Measurements from ENCODE around the gene ADARB2. TPM values are rescaled to one million over a fixed set of nuclear protein-coding genes. Genes with fewer than 3 reads are reported as not detected.
"Not testable (repeated sequence)": the region's sequence is repeated elsewhere in the genome, so short reads cannot be mapped to it uniquely, and the experiment has no call there.

Gene ADARB2
- total RNA-seq, 4 donors from 2014 or later = 1.3 to 5.4 (median 1.8) TPM

- no peak for ATAC-seq
Measured at GRCh38 chr10:1465418-1465911, 271.9 kb downstream of the ADARB2 start.

GRCh38 chr10:1464881-1465417 lies 272.4 kb downstream of the ADARB2 start:
- Histone ChIP-seq H3K9me3 (no peaks in the 10 kb centered on the region), H3K27ac (no peak overlapping the region), H3K4me3 (no peak overlapping the region), H3K27me3 (peaks cover 41% of the 10 kb centered on the region), H3K36me3 (no peaks in the 10 kb centered on the region), H3K4me1 (no peaks in the 10 kb centered on the region)
- TF ChIP-seq CTCF (IDR thresholded peaks at IDR 0.05) = no peak
- no peak for TF ChIP-seq EP300 (IDR thresholded peaks at IDR 0.05)
- TF ChIP-seq POLR2A (IDR thresholded peaks at IDR 0.05) = no peak
- no peak for TF ChIP-seq POLR2AphosphoS5 (IDR thresholded peaks at IDR 0.05)
- no peak for ATAC-seq
- WGBS, 2 donors (ENCODE audit: low coverage in 1 of 2) = 18 to 50% methylated on average over 3 to 8 of the region's 17 CpGs

More at GRCh38 chr10:1465418-1465911, 271.9 kb downstream of the ADARB2 start:
- no peak for TF ChIP-seq POLR2A (IDR thresholded peaks at IDR 0.05)
- TF ChIP-seq EP300 (IDR thresholded peaks at IDR 0.05) = no peak
- TF ChIP-seq CTCF (IDR thresholded peaks at IDR 0.05) = no peak
- no peak for TF ChIP-seq POLR2AphosphoS5 (IDR thresholded peaks at IDR 0.05)
- Histone ChIP-seq H3K27ac (no peak overlapping the region), H3K27me3 (peaks cover 42% of the 10 kb centered on the region), H3K9me3 (no peaks in the 10 kb centered on the region), H3K36me3 (no peaks in the 10 kb centered on the region), H3K4me3 (no peak overlapping the region), H3K4me1 (no peaks in the 10 kb centered on the region)
- WGBS, 2 donors (ENCODE audit: low coverage in 1 of 2) = 34 to 52% methylated on average over 3 to 9 of the region's 19 CpGs

GRCh38 chr10:1463971-1464370 lies 273.4 kb downstream of the ADARB2 start:
- H3K36me3 ChIP-seq, H3K27ac ChIP-seq, ATAC-seq, H3K4me1 ChIP-seq, H3K4me3 ChIP-seq, H3K9me3 ChIP-seq: not testable (repeated sequence)
- WGBS, 2 donors (ENCODE audit: low coverage in 1 of 2) = 79 to 83% methylated on average over 9 of the region's 26 CpGs
- peaks cover 34% of the 10 kb centered on the region for H3K27me3 ChIP-seq

- WGBS, 2 donors (ENCODE audit: low coverage in 1 of 2) = 76 to 83% methylated on average over 6 to 20 of the region's 23 CpGs
- no peak for ATAC-seq
Measured at GRCh38 chr10:1462994-1463633, 274.2 kb downstream of the ADARB2 start.

GRCh38 chr10:1462521-1462920 lies 274.8 kb downstream of the ADARB2 start:
- H3K4me3 ChIP-seq = no peak overlapping the region
- no peaks in the 10 kb centered on the region for H3K36me3 ChIP-seq
- H3K27me3 ChIP-seq = peaks cover 34% of the 10 kb centered on the region
- H3K27ac ChIP-seq = no peak overlapping the region
- TF ChIP-seq POLR2AphosphoS5 (IDR thresholded peaks at IDR 0.05) = no peak
- TF ChIP-seq EP300 (IDR thresholded peaks at IDR 0.05) = no peak
- no peak for TF ChIP-seq CTCF (IDR thresholded peaks at IDR 0.05)
- TF ChIP-seq POLR2A (IDR thresholded peaks at IDR 0.05) = no peak
- no peaks in the 10 kb centered on the region for H3K4me1 ChIP-seq
- no peak for ATAC-seq
- H3K9me3 ChIP-seq = no peaks in the 10 kb centered on the region
- no CpG with 5 or more reads among the region's 1 CpG for WGBS, 2 donors (ENCODE audit: low coverage in 1 of 2)

More at GRCh38 chr10:1462994-1463633, 274.2 kb downstream of the ADARB2 start:
- Histone ChIP-seq H3K36me3 (no peaks in the 10 kb centered on the region), H3K27ac (no peak overlapping the region), H3K4me3 (no peak overlapping the region), H3K4me1 (no peaks in the 10 kb centered on the region), H3K27me3 (peaks cover 30% of the 10 kb centered on the region), H3K9me3 (no peaks in the 10 kb centered on the region)
- TF ChIP-seq POLR2A (IDR thresholded peaks at IDR 0.05) (no peak), POLR2AphosphoS5 (IDR thresholded peaks at IDR 0.05) (no peak), EP300 (IDR thresholded peaks at IDR 0.05) (no peak)

GRCh38 chr10:1462032-1462431 lies 275.3 kb downstream of the ADARB2 start:
- TF ChIP-seq POLR2A (IDR thresholded peaks at IDR 0.05) (no peak), POLR2AphosphoS5 (IDR thresholded peaks at IDR 0.05) (no peak), CTCF (IDR thresholded peaks at IDR 0.05) (no peak), EP300 (IDR thresholded peaks at IDR 0.05) (no peak)
- no peak overlapping the region for H3K27ac ChIP-seq
- no peak for ATAC-seq
- H3K36me3 ChIP-seq = no peaks in the 10 kb centered on the region
- WGBS, 2 donors (ENCODE audit: low coverage in 1 of 2) = 60% methylated on average over 4 of the region's 5 CpGs; no CpG with 5 or more reads in 1 of the 2 donors
- no peaks in the 10 kb centered on the region for H3K9me3 ChIP-seq
- peaks cover 39% of the 10 kb centered on the region for H3K27me3 ChIP-seq
- no peak overlapping the region for H3K4me3 ChIP-seq
- H3K4me1 ChIP-seq = no peaks in the 10 kb centered on the region
